SIG-M5 treated with dmso at 0.1 percent for 504 hours (cell line): ENCODE data around the gene MAP4K3.

ENCODE experiments used
- DNase-seq: peaks from one replicate; lab custom pipeline; 2025; ENCODE audit not compliant: unreplicated experiment; lab: John Stamatoyannopoulos, UW

The MAP4K3 gene

GRCh38 chr2:39202639-39203369 is 234.3 kb downstream of the MAP4K3 start:
- no peak for DNase-seq
